ENCODE results near the gene SAFB.

DNA sequence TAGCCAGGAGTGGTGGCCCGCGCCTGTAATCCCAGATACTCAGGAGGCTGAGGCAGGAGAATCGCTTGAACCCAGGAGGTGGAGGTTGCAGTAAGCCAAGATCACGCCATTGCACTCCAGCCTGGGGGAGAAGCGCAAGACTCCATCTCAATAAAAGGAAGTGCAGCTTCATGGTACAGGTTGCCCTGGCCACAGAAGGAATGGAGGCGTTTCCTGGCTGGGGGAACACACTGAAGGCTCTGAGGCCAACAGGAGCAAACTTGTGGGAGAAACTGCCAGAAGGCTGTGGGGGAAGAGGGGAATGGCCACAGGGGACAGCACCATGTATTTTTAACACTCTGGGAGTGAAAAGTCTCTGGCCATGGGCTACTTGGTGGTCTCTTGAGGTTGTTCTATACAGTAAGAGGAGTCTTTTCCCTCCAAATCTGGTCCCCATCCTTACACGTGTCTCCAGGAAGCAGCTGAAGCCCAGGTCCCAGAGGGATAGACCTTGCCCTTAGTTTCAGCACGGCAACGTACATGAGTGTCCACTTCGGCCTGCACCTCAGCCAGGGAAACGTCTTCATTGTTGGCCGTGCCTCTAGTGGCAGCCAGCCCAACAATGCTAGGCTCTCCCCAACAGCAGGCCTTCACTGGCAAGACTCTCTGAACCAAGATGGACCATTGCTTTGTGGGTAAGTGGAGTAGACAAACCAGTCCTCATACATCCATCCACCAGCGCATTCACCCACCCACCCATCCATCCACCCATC lies 50.0 kb downstream of the SAFB start:
- no peak for TF ChIP-seq ZSCAN20 (CRISPR knock-in tag; IDR thresholded peaks at IDR 0.05; ENCODE audit: borderline replicate concordance)
- TF ChIP-seq EZH2 (conservative IDR thresholded peaks at IDR 0.05; ENCODE audit: low read depth, low read length), result no peak
- TF ChIP-seq, protein P1, sequence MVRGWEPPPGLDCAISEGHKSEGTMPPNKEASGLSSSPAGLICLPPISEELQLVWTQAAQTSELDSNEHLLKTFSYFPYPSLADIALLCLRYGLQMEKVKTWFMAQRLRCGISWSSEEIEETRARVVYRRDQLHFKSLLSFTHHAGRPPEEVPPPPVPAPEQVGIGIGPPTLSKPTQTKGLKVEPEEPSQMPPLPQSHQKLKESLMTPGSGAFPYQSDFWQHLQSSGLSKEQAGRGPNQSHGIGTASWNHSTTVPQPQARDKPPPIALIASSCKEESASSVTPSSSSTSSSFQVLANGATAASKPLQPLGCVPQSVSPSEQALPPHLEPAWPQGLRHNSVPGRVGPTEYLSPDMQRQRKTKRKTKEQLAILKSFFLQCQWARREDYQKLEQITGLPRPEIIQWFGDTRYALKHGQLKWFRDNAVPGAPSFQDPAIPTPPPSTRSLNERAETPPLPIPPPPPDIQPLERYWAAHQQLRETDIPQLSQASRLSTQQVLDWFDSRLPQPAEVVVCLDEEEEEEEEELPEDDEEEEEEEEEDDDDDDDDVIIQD (CRISPR knock-in tag; IDR thresholded peaks at IDR 0.05; ENCODE audit: low read depth), result no peak
- TF ChIP-seq, protein P2, sequence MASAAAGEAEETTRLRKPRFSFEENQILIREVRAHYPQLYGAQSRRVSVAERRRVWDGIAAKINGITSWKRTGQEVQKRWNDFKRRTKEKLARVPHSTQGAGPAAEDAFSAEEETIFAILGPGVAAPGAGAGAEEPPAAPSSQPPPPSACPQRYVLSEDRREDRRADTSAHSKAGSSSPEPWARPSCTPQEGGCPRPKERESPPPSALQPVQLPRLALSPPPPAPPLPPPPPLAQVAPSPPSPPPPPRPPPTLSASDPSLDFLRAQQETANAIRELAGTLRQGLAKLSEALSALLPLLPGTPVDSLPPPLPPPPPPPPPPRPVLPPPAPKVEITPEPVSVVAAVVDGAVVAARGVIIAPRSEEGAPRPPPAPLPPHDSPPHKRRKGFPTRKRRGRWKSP (CRISPR knock-in tag; IDR thresholded peaks at IDR 0.05), result no peak
- no peak for TF ChIP-seq NPAS2 (CRISPR knock-in tag; IDR thresholded peaks at IDR 0.05; ENCODE audit: borderline replicate concordance)
- TF ChIP-seq ZNF564 (CRISPR knock-in tag; IDR thresholded peaks at IDR 0.05), result no peak
- no peak for TF ChIP-seq ZNF777 (CRISPR knock-in tag; IDR thresholded peaks at IDR 0.05)
- no peak for TF ChIP-seq ZNF879 (CRISPR knock-in tag; IDR thresholded peaks at IDR 0.05)
